Small intestine (tissue), 7 donors: ENCODE measurements around the gene GGN. TPM values are rescaled to one million over a fixed set of nuclear protein-coding genes. Genes with fewer than 3 reads are reported as not detected.
"Not testable (repeated sequence)": the region's sequence is repeated elsewhere in the genome, so short reads cannot be mapped to it uniquely, and the experiment has no call there.

ENCODE experiments used
- DNase-seq, 2 donors: peaks; one replicate each; pipeline versions ENCODE4 v3.0.0 to v3.0.0-alpha.2; 2013
- FAIRE-seq: peaks from 2 replicates; lab custom pipeline; 2012; peaks lifted over from hg19 to GRCh38; lab: Jason Lieb, UNC
- H3K27ac ChIP-seq, 3 donors: one replicate each; pipeline ENCODE4 v1.5.1; 2013; ENCODE audit warnings: low read length in 2 of 3, mild to moderate bottlenecking in 2 of 3, control low read depth in 1 of 3, inconsistent platforms in 1 of 3, low read depth in 1 of 3, moderate library complexity in 1 of 3
- H3K27me3 ChIP-seq, 3 donors: one replicate each; pipeline ENCODE4 v1.6.1; 2013; ENCODE audit warnings: low read length in 3 of 3, inconsistent platforms in 1 of 3; ENCODE audit not compliant: control insufficient read depth in 3 of 3, insufficient read depth in 3 of 3
- H3K36me3 ChIP-seq, 3 donors: one replicate each; pipeline ENCODE4 v1.6.1; 2013; ENCODE audit warnings: low read length in 3 of 3, inconsistent platforms in 1 of 3, low read depth in 1 of 3, mild to moderate bottlenecking in 1 of 3, moderate library complexity in 1 of 3; ENCODE audit not compliant: control insufficient read depth in 3 of 3, insufficient read depth in 2 of 3
- H3K4me1 ChIP-seq, 3 donors: one replicate each; pipeline ENCODE4 v1.6.1; 2013; ENCODE audit warnings: low read length in 2 of 3, inconsistent platforms in 1 of 3, low read depth in 1 of 3, mild to moderate bottlenecking in 1 of 3, moderate library complexity in 1 of 3; ENCODE audit not compliant: control insufficient read depth in 3 of 3, insufficient read depth in 2 of 3
- H3K4me3 ChIP-seq, 3 donors: one replicate each; pipeline ENCODE4 v1.5.1; 2013; ENCODE audit warnings: low read length in 3 of 3, control low read depth in 1 of 3, inconsistent platforms in 1 of 3, low read depth in 1 of 3, mild to moderate bottlenecking in 1 of 3, moderate library complexity in 1 of 3
- H3K9me3 ChIP-seq, 2 donors: one replicate each; pipeline ENCODE4 v1.6.1; 2013; ENCODE audit warnings: low read depth in 1 of 2, low read length in 1 of 2; ENCODE audit not compliant: control insufficient read depth in 2 of 2, insufficient read depth in 1 of 2
- WGBS, 3 donors: extraction: QIAGEN DNeasy Blood & Tissue Kit; methylation state at CpG; one replicate each; pipeline ENCODE4 v1.1.7; 2013; 5-methylcytosine and 5-hydroxymethylcytosine counted together
- polyA plus RNA-seq, 4 donors: library from polyadenylated mRNA; stranded (reverse) in 3 of 4; unstranded in 1 of 4; fragments of 200-250 nt in 3 of 4; fragments of 120-200 nt in 1 of 4; gene quantifications; one replicate each; pipeline versions ENCODE4 v1.2.1 to v1.2.3, GENCODE V29; 2013
- donor health status: healthy with polysubstance abuse.
- donor health status: control.
- donor health status: control.
- donor health status: Bipolar disorder and iron deficiency.
- donor health status: healthy.

GGN gene
- polyA plus RNA-seq, 4 donors: 1.7 to 16.1 (median 8.2) TPM

DNA sequence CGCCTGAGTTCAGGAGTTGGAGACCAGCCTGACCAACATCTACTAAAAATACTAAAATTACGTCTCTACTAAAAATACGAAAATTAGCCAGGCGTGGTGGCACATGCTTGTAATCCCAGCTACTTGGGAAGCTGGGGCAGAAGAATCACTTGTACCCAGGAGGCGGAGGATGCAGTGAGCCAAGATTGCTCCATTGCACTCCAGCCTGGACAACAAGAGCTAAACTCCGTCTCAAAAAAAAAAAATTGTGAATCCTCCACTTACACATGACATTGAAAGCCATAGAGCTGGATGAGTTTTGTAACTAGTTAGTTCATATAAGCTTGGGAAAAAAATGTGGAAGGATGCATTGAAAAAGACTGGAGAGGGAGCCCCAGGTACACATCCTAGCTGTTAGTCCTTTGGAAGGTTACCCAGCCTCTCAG lies 13.9 kb downstream of the GGN start:
- peaks cover 1 to 28% (median 2%) of the 10 kb centered on the region in 3 donors for H3K36me3 ChIP-seq
- H3K9me3 ChIP-seq: no peaks in the 10 kb centered on the region
- H3K4me3 ChIP-seq: peak overlapping the region in 2 of 3 donors; percentile 31 to 42
- peaks cover 0 to 14% (median 5%) of the 10 kb centered on the region in 3 donors for H3K4me1 ChIP-seq
- FAIRE-seq (no peak), DNase-seq (no peak)
- no peaks in the 10 kb centered on the region for H3K27me3 ChIP-seq
- WGBS, 3 donors: 65 to 69% (median 67%) methylated on average over 6 of the region's 6 CpGs
- peak overlapping the region; percentile 81 to 90 (median 82) for H3K27ac ChIP-seq

DNA sequence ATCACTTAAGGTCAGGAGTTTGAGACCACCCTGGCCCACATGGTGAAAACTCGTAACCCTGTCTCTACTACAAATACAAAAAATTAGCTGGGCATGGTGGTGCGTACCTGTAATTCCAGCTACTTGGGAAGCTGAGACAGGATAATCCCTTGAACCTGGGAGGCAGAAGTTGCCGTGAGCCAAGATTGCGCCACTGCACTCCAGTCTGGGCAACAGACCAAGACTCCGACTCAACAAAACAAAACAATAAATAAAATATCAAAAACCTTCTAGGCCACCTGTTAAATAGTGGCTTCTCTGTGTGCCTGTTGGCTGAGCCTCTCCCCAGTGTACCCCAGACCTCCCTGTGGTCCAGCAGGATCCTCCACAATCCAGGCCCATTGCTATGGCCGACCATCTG lies 16.8 kb downstream of the GGN start:
- H3K27ac ChIP-seq: no peak overlapping the region
- DNase-seq: no peak
- 74 to 81% (median 76%) methylated on average over 6 of the region's 6 CpGs for WGBS, 3 donors
- no peak overlapping the region for H3K4me3 ChIP-seq
- no peaks in the 10 kb centered on the region for H3K27me3 ChIP-seq
- H3K36me3 ChIP-seq: peaks cover 0 to 6% (median 0%) of the 10 kb centered on the region in 3 donors
- FAIRE-seq: no peak
- peaks cover 0 to 8% (median 5%) of the 10 kb centered on the region in 3 donors for H3K4me1 ChIP-seq
- H3K9me3 ChIP-seq: no peaks in the 10 kb centered on the region

DNA sequence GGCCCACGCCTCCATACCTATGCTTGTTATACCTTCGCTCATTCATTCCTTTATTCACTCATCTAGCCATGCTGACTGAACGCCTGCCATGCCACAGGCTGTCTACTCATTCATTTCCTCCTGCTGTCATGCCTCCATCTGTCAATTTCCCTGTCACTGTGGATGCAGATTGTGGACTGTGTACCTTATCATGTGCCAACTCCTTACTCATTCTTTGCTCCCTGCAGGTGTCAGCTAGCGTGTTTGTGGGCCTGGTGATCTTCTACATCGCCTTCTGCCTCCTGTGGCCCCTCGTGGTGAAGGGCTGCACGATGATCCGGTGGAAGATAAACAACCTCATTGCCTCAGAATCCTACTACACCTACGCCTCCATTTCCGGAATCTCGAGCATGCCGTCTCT lies 17.5 kb downstream of the GGN start:
- 26 to 61% (median 37%) methylated on average over 12 of the region's 12 CpGs for WGBS, 3 donors
- H3K36me3 ChIP-seq: peaks cover 0 to 2% (median 0%) of the 10 kb centered on the region in 3 donors
- peaks cover 0 to under 1% (median 0%) of the 10 kb centered on the region in 3 donors for H3K4me1 ChIP-seq
- peaks cover 0 to 1% of the 10 kb centered on the region in 2 donors for H3K9me3 ChIP-seq
- H3K27me3 ChIP-seq: no peaks in the 10 kb centered on the region
- no peak overlapping the region for H3K27ac ChIP-seq
- DNase-seq (peak; percentile 25 to 76), FAIRE-seq (no peak)
- no peak overlapping the region for H3K4me3 ChIP-seq

DNA sequence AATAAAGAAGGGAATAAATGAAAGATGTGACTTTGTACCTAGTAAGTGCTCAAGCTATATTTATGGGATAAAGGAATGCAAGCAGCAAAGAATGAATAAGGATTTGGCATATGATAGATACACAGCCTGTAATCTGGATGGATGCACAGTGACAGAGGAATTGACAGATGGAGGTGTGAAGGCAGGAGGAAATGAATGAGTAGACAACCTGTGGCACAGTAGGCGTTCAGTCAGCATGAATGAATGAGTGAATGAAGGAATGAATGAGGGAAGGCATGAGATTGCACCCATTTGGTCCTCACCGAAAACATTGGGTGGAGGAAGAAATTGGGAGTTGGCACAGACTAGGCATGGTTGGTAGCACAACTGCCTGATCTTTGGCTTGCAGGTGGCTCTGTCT lies 18.2 kb downstream of the GGN start:
- peaks cover 0 to 8% of the 10 kb centered on the region in 2 donors for H3K9me3 ChIP-seq
- H3K4me3 ChIP-seq: no peak overlapping the region
- H3K27ac ChIP-seq: no peak overlapping the region
- WGBS, 3 donors: 87 to 89% (median 88%) methylated on average over 2 of the region's 2 CpGs
- no peaks in the 10 kb centered on the region for H3K36me3 ChIP-seq
- H3K27me3 ChIP-seq: no peaks in the 10 kb centered on the region
- no peak for DNase-seq
- no peaks in the 10 kb centered on the region for H3K4me1 ChIP-seq
- FAIRE-seq: no peak

DNA sequence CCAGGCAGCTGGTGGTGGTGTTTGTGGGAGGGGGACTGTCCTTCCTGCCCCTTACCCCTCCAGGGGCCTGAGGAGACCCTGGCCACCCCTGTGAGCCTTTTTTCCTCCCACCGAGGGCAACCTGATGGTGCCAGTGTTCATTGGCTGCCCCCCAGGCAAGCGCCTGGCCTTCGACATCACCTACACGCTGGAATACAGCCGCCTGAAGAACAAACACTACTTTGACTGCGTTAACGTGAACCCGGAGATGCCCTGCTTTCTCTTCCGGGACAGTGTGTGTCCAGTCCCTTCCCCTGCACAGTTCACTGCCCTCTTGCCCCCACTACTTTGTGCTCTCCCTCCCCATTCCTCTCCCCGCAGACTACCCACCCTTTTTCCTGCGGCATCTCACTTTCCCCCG lies 20.8 kb downstream of the GGN start:
- DNase-seq (no peak), FAIRE-seq (no peak)
- H3K4me1 ChIP-seq: peaks cover 0 to 9% (median 0%) of the 10 kb centered on the region in 3 donors
- peaks cover 0 to 2% (median 0%) of the 10 kb centered on the region in 3 donors for H3K27me3 ChIP-seq
- WGBS, 3 donors: 70 to 77% (median 75%) methylated on average over 12 of the region's 12 CpGs
- no peak overlapping the region for H3K27ac ChIP-seq
- peaks cover 0 to 10% of the 10 kb centered on the region in 2 donors for H3K9me3 ChIP-seq
- no peaks in the 10 kb centered on the region for H3K36me3 ChIP-seq
- H3K4me3 ChIP-seq: no peak overlapping the region

DNA sequence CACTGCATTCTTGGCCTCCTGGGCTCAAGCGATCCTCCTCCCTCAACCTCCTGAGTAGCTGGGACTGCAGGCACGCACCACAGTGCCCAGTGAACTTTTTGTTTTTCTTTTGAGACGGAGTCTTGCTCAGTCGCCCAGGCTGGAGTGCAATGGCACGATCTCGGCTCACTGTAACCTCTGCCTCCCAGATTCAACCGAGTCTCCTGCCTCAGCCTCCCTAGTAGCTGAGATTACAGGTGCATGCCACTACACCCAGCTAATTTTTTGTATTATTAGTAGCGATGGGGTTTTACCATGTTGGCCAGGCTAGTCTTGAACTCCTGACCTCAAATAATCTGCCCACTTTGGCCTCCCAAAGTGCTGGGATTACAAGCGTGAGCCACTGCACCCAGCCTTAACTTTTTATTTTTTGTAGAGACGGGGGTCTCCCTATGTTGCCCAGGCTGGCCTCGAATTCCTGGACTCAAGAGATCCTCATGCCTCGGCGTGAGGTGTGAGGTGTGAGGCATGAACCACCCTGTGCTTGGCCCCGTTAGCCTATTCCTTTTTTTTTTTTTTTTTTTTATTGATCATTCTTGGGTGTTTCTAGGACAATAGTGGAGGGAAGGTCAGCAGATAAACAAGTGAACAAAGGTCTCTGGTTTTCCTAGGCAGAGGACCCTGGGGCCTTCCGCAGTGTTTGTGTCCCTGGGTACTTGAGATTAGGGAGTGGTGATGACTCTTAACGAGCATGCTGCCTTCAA lies 24.7 kb downstream of the GGN start:
- H3K27ac ChIP-seq, H3K36me3 ChIP-seq, FAIRE-seq, DNase-seq: not testable (repeated sequence)
- Histone ChIP-seq H3K4me3 (peak overlapping the region in 1 of 3 donors; percentile 47), H3K27me3 (peaks cover 0 to 40% (median 0%) of the 10 kb centered on the region in 3 donors), H3K9me3 (peaks cover 0 to 10% of the 10 kb centered on the region in 2 donors), H3K4me1 (peaks cover 0 to 15% (median 0%) of the 10 kb centered on the region in 3 donors)
- WGBS, 3 donors: 57 to 73% (median 67%) methylated on average over 14 to 15 of the region's 16 CpGs

DNA sequence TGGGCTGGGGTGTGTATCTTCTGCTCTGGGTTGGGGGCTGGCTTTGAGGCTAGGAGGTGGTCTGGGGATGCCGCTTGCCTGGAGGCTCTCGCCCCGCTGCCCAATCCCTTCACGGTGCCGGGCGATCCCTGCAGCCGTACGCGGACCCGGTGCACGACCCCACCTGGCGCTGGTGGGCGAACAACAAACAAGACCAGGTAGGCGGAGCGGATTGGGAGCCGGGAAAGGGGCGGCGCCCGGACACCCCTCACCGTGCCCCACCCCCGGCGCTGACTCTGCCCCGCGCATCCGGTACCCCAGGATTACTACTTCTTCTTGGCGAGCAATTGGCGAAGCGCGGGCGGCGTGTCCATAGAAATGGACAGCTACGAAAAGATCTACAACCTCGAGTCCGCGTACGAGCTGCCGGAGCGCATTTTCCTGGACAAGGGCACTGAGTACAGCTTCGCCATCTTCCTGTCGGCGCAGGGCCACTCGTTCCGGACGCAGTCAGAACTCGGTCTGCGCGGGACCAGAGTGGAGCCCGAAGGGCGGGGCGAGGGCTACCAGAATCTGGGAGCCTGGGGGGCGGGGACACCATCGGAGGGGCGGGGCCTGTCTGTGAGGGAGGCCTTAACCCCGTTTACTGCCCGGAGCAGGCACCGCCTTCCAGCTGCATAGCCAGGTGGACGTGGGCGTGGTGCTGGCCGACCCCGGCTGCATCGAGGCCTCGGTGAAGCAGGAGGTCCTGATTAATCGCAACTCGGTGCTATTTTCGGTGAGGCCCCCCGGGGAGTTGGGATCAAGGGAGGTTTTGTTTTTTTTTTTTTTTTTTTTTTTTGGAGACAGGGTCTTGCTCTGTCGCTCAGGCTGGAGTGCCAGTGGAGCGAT lies 25.5 kb downstream of the GGN start:
- Histone ChIP-seq H3K27me3 (peaks cover 0 to 44% (median 0%) of the 10 kb centered on the region in 3 donors), H3K27ac (peak overlapping the region in 2 of 3 donors; percentile 2 to 59), H3K36me3 (no peaks in the 10 kb centered on the region), H3K4me3 (peak overlapping the region; percentile 38 to 50 (median 47)), H3K4me1 (peaks cover 0 to 15% (median 0%) of the 10 kb centered on the region in 3 donors), H3K9me3 (peaks cover 0 to 10% of the 10 kb centered on the region in 2 donors)
- FAIRE-seq: no peak
- DNase-seq: peak; percentile 63 to 66
- WGBS, 3 donors: 1 to 2% (median 2%) methylated on average over 62 to 68 of the region's 68 CpGs

DNA sequence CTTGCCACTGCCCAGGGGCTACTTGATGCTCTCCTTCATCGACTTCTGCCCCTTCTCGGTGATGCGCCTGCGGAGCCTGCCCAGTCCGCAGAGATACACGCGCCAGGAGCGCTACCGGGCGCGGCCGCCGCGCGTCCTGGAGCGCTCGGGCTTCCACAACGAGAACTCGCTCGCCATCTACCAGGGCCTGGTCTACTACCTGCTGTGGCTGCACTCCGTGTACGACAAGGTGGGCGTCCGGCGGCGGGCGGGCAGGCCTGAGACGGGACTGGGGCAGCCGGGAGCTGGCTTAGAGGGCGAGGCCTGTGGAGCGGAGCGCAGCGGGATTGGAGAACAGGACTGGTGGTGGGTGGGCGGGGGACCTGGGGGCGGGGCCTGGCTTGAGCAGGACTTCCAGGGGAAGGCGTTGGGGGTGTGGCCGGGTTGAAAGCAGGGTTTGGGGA lies 26.2 kb downstream of the GGN start:
- peaks cover 0 to 48% (median 0%) of the 10 kb centered on the region in 3 donors for H3K27me3 ChIP-seq
- WGBS, 3 donors: 0 to 1% (median 1%) methylated on average over 21 to 37 of the region's 37 CpGs
- FAIRE-seq: no peak

More for the DNA sequence above, 26.2 kb downstream of the GGN start:
- peak; percentile 62 to 84 for DNase-seq
- H3K27ac ChIP-seq: no peak overlapping the region
- H3K9me3 ChIP-seq: peaks cover 0 to 10% of the 10 kb centered on the region in 2 donors
- H3K4me3 ChIP-seq: peak overlapping the region in 2 of 3 donors; percentile 47 to 50
- H3K36me3 ChIP-seq: no peaks in the 10 kb centered on the region
- peaks cover 0 to 15% (median 0%) of the 10 kb centered on the region in 3 donors for H3K4me1 ChIP-seq
